Measurements from ENCODE around the gene RPRD1B. TPM values are rescaled to one million over a fixed set of nuclear protein-coding genes. Genes with fewer than 3 reads are reported as not detected.

Gene RPRD1B
- total and polyA plus RNA-seq, 8 donors, result 25.7 to 50.9 (median 47.4) TPM

- peaks cover 0 to 50% of the 10 kb centered on the region in 2 donors for H3K36me3 ChIP-seq
- intact Hi-C loops (cut with DNase I), result no loop called here
- ATAC-seq, result no peak
Measured at GRCh38 chr20:38131588-38132121, 98.1 kb downstream of the RPRD1B start.

DNA sequence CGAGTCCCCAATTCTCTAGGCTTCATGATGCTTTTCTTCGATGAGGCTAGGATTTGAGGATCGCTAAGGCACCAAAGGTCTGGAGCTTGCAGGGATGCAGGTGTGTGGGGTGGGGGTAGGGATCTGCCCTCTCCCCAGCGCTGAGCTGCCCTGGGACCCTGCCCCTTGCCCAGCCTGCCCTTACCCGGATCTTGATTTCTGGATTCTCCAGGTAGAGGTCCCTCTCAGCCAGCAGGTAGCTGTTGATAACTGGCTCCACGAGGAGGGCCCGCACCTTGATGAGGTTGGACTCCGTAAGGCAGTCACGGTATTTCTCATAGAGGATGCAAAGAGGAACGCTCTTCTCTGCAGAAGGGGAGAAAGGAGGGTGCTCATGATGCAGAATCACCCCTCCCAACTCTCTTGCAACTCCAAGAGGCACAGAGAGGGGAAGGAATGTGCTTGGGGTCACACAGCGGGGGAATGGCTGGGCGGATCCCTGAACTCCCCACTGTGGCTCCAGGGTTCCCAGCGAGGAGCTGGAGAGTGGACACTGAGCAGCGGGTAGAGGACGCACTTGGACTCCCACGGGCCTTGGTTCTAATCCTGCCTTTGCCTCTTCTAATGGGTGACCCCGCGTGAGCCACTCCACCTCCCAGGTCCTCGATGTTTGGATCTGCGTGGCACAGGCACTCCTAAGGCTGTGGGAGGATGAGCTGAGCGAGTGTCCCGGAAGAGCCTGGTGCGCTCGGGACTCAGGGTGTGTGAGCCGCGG lies 98.8 kb downstream of the RPRD1B start:
- H3K4me3 ChIP-seq, result no peak overlapping the region
- TF ChIP-seq, protein P1, sequence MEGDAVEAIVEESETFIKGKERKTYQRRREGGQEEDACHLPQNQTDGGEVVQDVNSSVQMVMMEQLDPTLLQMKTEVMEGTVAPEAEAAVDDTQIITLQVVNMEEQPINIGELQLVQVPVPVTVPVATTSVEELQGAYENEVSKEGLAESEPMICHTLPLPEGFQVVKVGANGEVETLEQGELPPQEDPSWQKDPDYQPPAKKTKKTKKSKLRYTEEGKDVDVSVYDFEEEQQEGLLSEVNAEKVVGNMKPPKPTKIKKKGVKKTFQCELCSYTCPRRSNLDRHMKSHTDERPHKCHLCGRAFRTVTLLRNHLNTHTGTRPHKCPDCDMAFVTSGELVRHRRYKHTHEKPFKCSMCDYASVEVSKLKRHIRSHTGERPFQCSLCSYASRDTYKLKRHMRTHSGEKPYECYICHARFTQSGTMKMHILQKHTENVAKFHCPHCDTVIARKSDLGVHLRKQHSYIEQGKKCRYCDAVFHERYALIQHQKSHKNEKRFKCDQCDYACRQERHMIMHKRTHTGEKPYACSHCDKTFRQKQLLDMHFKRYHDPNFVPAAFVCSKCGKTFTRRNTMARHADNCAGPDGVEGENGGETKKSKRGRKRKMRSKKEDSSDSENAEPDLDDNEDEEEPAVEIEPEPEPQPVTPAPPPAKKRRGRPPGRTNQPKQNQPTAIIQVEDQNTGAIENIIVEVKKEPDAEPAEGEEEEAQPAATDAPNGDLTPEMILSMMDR (IDR thresholded peaks at IDR 0.05), result no peak
- H3K9me3 ChIP-seq, result no peaks in the 10 kb centered on the region
- peaks cover 0 to 57% of the 10 kb centered on the region in 2 donors for H3K36me3 ChIP-seq
- ATAC-seq, result no peak
- H3K27ac ChIP-seq, result no peak overlapping the region
- no peaks in the 10 kb centered on the region for H3K27me3 ChIP-seq
- DNase-seq, result no peak
- H3K4me1 ChIP-seq, result peaks cover 0 to 21% of the 10 kb centered on the region in 2 donors
- intact Hi-C loops (cut with DNase I), result no loop called here

More at GRCh38 chr20:38131588-38132121, 98.1 kb downstream of the RPRD1B start:
- no peak overlapping the region for H3K27ac ChIP-seq
- DNase-seq, result no peak
- no peak overlapping the region for H3K4me3 ChIP-seq
- no peaks in the 10 kb centered on the region for H3K27me3 ChIP-seq
- TF ChIP-seq, protein P1 (IDR thresholded peaks at IDR 0.05), result no peak
- no peaks in the 10 kb centered on the region for H3K9me3 ChIP-seq
- peaks cover 3 to 25% of the 10 kb centered on the region in 2 donors for H3K4me1 ChIP-seq

GRCh38 chr20:38132910-38133501 lies 99.5 kb downstream of the RPRD1B start:
- ATAC-seq, result no peak
- Histone ChIP-seq H3K4me1 (peaks cover 0 to 21% of the 10 kb centered on the region in 2 donors), H3K27me3 (no peaks in the 10 kb centered on the region), H3K36me3 (peaks cover 0 to 63% of the 10 kb centered on the region in 2 donors), H3K27ac (peak overlapping the region in 1 of 2 donors; percentile 60), H3K4me3 (no peak overlapping the region), H3K9me3 (no peaks in the 10 kb centered on the region)
- DNase-seq, result peak in 1 of 4 donors; percentile 4
- TF ChIP-seq, protein P1 (IDR thresholded peaks at IDR 0.05), result no peak
- intact Hi-C loops (cut with DNase I), result no loop called here

DNA sequence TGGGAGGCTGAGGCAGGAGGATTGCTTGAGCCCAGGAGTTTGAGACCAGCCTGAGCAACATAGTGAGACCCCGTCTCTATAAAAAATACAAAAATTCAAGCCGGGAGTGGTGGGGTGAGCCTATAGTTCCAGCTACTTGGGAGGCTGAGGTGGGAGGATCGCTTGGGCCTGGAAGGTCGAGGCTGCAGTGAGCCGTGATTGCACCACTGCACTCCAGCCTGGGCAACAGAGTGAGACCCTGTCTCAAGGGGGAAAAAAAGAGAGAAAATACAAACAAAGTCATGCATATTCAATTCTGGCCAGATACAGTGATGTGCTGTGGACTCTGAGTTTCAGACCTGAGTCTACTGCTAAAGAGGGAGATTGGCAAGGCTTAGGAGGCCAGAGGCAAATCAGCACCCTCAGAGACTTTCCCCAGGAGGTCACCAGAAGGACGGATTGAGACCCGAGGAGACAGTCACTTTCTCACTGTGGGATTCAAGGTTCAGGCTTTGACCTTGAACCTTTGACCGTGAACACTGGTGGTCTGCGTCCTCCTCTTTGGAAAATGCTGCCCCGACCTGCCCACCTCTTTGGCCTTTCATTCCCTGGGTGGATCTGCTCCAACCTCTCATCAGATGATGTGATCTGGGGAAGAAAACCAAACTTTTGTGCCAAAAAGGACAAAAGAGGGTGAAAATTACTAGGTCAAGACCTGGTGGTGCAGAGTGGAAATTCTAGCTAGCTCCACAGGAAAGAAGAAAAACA lies 100.3 kb downstream of the RPRD1B start:
- Histone ChIP-seq H3K36me3 (peaks cover 0 to 72% of the 10 kb centered on the region in 2 donors), H3K4me1 (peaks cover 0 to 21% of the 10 kb centered on the region in 2 donors), H3K4me3 (no peak overlapping the region), H3K27ac (peak overlapping the region in 1 of 2 donors; percentile 60), H3K27me3 (no peaks in the 10 kb centered on the region), H3K9me3 (no peaks in the 10 kb centered on the region)
- TF ChIP-seq, protein P1 (IDR thresholded peaks at IDR 0.05), result no peak
- DNase-seq (no peak), ATAC-seq (no peak)
- intact Hi-C loops (cut with DNase I), result no loop called here

All from left lung (tissue), 10 donors.